Measurements from ENCODE around the gene SLC29A1.
"Not testable (repeated sequence)": the region's sequence is repeated elsewhere in the genome, so short reads cannot be mapped to it uniquely, and the experiment has no call there.

Gene SLC29A1

GRCh38 chr6:44189257-44189656 is 34.1 kb upstream of the SLC29A1 start:
- no peak overlapping the region for H3K4me3 ChIP-seq
- no peaks in the 10 kb centered on the region for H3K36me3 ChIP-seq
- H3K27ac ChIP-seq, result no peak overlapping the region
- TF ChIP-seq Cebpa-rat (IDR thresholded peaks at IDR 0.05), result no peak
- no peaks in the 10 kb centered on the region for H3K9me3 ChIP-seq (replicated peaks in 1 of 11)
- H3K4me2 ChIP-seq, result peak overlapping the region in 3 of 11 experiments; percentile 10 to 45 (median 12); a peak in 4 of 22 replicates
- H3K4me1 ChIP-seq, result peaks cover 0 to 44% (median 12%) of the 10 kb centered on the region in 10 experiments; a peak in 13 of 20 replicates
- no peaks in the 10 kb centered on the region for H4K20me1 ChIP-seq
- H3K27me3 ChIP-seq, result no peaks in the 10 kb centered on the region
- no peak overlapping the region for H3K9ac ChIP-seq

- Histone ChIP-seq H3K4me3 (no peak overlapping the region), H3K27ac (peak overlapping the region in 1 of 11 experiments; percentile 22; a peak in 1 of 22 replicates), H4K20me1 (no peaks in the 10 kb centered on the region), H3K27me3 (no peaks in the 10 kb centered on the region), H3K4me1 (peaks cover 0 to 44% (median 12%) of the 10 kb centered on the region in 10 experiments; a peak in 13 of 20 replicates), H3K9ac (no peak overlapping the region), H3K9me3 (replicated peaks in 1 of 11) (no peaks in the 10 kb centered on the region), H3K4me2 (peak overlapping the region in 2 of 11 experiments; percentile 45 to 50; a peak in 2 of 22 replicates), H3K36me3 (no peaks in the 10 kb centered on the region)
- no peak for TF ChIP-seq Cebpa-rat (IDR thresholded peaks at IDR 0.05)
These were observed 32.7 kb upstream of the SLC29A1 start for GRCh38 chr6:44190715-44191114.

DNA sequence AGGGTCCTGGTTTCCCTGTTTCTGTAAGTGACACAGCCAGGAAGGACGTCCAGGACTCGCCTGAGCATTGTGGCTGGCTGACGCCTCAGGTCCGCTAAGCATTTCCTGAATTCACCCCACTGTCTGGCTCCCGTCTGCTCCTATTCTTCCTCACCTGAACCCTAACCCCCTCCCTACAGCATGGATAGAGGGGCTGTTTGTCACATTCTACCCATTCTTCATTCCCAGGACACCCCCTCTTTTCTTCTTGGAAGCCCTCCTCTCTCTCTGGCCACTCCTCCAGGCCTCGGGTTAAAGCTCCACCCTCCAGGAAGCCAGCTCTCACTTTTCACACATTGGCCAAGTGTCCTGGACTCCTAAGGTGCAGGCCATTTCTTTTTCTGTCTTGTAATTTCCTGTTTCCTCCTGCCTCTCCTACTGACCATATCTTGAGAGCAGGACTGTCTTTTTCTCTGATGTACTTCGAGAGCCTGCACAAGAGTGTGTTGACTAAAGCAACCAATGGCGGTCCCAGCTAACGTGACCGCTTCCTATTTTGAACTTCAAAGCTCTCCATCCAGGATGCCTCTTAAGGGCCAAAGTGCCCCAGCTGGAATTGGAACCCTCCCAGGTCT is 30.9 kb upstream of the SLC29A1 start:
- peak overlapping the region in 9 of 11 experiments; percentile 1 to 23 (median 19); a peak in 12 of 22 replicates for H3K4me2 ChIP-seq
- no peak overlapping the region for H3K27ac ChIP-seq
- peaks cover 0 to 37% (median 6%) of the 10 kb centered on the region in 10 experiments; a peak in 8 of 20 replicates for H3K4me1 ChIP-seq
- no peak overlapping the region for H3K4me3 ChIP-seq
- no peak for TF ChIP-seq Cebpa-rat (IDR thresholded peaks at IDR 0.05)
- H3K27me3 ChIP-seq, result no peaks in the 10 kb centered on the region
- no peaks in the 10 kb centered on the region for H4K20me1 ChIP-seq
- H3K9ac ChIP-seq, result no peak overlapping the region
- H3K36me3 ChIP-seq, result no peaks in the 10 kb centered on the region
- no peaks in the 10 kb centered on the region for H3K9me3 ChIP-seq (replicated peaks in 1 of 11)

DNA sequence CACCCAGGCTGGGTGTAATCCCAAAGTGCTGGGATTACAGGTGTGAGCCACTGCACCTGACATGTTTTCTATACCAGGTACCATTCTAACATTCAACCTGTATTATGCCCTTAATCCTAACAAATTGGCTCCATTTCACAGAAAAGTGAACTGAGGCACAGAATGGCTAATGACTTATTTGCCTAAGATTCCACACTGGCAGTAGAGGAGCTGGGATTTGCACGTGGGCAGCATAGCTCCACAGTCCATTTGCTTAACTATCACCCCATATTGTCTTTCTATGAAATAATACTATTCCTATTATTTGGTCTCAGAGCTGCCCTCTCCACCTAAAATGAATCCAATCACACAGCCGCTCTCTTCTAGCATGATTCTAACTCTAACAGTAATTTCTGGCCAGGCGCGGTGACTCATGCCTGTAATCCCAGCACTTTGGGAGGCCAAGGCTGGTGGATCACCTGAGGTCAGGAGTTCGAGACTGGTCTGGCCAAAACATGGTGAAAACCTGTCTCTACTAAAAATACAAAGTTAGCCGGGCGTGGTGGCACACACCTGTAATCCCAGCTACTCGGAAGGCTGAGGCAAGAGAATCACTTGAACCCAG is 30.0 kb upstream of the SLC29A1 start:
- H3K9me3 ChIP-seq (replicated peaks in 1 of 11), result no peaks in the 10 kb centered on the region

DNA sequence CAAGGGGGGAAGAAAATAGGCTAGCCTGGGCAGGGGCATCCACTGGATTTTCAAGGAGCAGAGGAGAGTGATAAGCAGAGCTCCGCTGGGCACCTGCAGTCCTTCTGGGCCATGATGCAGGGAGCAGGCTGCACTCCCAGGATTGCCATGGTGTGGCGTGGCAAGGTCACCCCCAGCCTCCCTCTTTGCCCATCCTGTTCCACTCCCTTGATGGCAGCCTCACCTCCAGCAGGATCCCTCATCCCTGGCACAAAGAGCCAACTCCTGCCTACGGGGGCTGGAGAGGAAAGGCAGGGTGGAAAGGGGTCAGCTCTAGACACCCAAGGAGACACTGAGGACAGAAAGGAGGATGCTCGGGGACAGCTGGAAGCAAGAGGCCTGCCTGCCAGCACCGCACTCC is 29.1 kb upstream of the SLC29A1 start:
- H3K36me3 ChIP-seq, result no peaks in the 10 kb centered on the region
- no peak overlapping the region for H3K9ac ChIP-seq
- no peak overlapping the region for H3K4me2 ChIP-seq
- peaks cover 0 to 33% (median 6%) of the 10 kb centered on the region in 10 experiments; a peak in 8 of 20 replicates for H3K4me1 ChIP-seq
- TF ChIP-seq Cebpa-rat (IDR thresholded peaks at IDR 0.05), result no peak
- no peak overlapping the region for H3K4me3 ChIP-seq
- no peaks in the 10 kb centered on the region for H4K20me1 ChIP-seq
- H3K9me3 ChIP-seq (replicated peaks in 1 of 11), result no peaks in the 10 kb centered on the region
- H3K27me3 ChIP-seq, result no peaks in the 10 kb centered on the region
- no peak overlapping the region for H3K27ac ChIP-seq

More for the DNA sequence above, 30.0 kb upstream of the SLC29A1 start:
- Histone ChIP-seq H4K20me1 (no peaks in the 10 kb centered on the region), H3K4me3 (no peak overlapping the region), H3K4me2 (no peak overlapping the region), H3K4me1 (peaks cover 0 to 37% (median 6%) of the 10 kb centered on the region in 10 experiments; a peak in 8 of 20 replicates), H3K27ac (no peak overlapping the region), H3K36me3 (no peaks in the 10 kb centered on the region), H3K9ac (no peak overlapping the region), H3K27me3 (no peaks in the 10 kb centered on the region)
- no peak for TF ChIP-seq Cebpa-rat (IDR thresholded peaks at IDR 0.05)

DNA sequence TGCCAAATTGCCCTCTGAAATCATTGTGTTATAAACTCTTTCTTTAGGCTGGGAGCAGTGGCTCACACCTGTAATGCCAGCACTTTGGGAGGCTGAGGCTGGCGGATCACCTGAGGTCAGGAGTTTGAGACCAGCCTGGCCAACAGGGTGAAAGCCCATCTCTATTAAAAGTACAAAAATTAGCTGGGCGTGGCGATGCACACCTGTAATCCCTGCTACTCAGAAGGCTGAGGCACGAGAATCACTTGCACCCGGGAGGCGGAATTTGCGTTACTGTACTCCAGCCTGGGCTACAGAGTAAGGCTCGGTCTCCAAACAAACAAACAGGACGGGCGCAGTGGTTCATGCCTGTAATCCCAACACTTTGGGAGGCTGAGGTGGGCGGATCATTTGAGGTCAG is 27.0 kb upstream of the SLC29A1 start:
- not testable (repeated sequence) for H3K27ac ChIP-seq; H3K9me3 ChIP-seq (replicated peaks in 1 of 11); H3K27me3 ChIP-seq; H3K4me2 ChIP-seq; H3K9ac ChIP-seq; H3K4me3 ChIP-seq; H3K36me3 ChIP-seq; H4K20me1 ChIP-seq
- H3K4me1 ChIP-seq, result peaks cover 12 to 24% (median 18%) of the 10 kb centered on the region in 10 experiments

DNA sequence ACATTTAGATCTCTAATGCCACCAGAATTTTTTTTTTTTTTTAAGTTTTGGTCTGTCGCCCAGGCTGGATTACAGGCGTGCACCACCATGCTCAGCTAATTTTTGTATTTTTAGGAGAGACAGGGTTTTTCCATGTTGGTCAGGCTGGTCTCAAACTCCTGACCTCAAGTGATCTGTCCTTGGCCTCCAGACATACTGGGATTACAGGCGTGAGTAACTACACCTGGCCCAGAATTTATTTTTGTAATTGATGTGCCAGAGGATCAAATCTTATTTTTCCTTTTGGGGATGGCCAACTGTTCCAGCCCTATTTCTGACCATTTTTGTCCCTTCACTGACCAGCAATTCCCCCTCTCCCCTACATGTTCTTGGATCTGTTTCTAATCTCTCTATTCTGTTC is 24.7 kb upstream of the SLC29A1 start:
- Histone ChIP-seq H3K4me1 (peaks cover 5 to 30% (median 20%) of the 10 kb centered on the region in 10 experiments; a peak in 18 of 20 replicates), H3K9me3 (replicated peaks in 1 of 11) (no peaks in the 10 kb centered on the region), H3K9ac (no peak overlapping the region), H3K36me3 (no peaks in the 10 kb centered on the region), H3K27me3 (no peaks in the 10 kb centered on the region; a peak in 1 of 22 replicates), H4K20me1 (no peaks in the 10 kb centered on the region), H3K27ac (no peak overlapping the region), H3K4me2 (no peak overlapping the region), H3K4me3 (no peak overlapping the region)
- no peak for TF ChIP-seq Cebpa-rat (IDR thresholded peaks at IDR 0.05)

GRCh38 chr6:44199883-44200282 is 23.5 kb upstream of the SLC29A1 start:
- peaks cover 5 to 30% (median 20%) of the 10 kb centered on the region in 10 experiments; a peak in 18 of 20 replicates for H3K4me1 ChIP-seq
- H3K36me3 ChIP-seq, result no peaks in the 10 kb centered on the region
- no peak overlapping the region for H3K9ac ChIP-seq
- TF ChIP-seq Cebpa-rat (IDR thresholded peaks at IDR 0.05), result no peak
- H3K9me3 ChIP-seq (replicated peaks in 1 of 11), result no peaks in the 10 kb centered on the region
- H3K27me3 ChIP-seq, result no peaks in the 10 kb centered on the region; a peak in 1 of 22 replicates
- no peak overlapping the region for H3K27ac ChIP-seq
- no peaks in the 10 kb centered on the region for H4K20me1 ChIP-seq
- no peak overlapping the region for H3K4me3 ChIP-seq
- peak overlapping the region in 1 of 11 experiments; percentile 78; a peak in 1 of 22 replicates for H3K4me2 ChIP-seq

DNA sequence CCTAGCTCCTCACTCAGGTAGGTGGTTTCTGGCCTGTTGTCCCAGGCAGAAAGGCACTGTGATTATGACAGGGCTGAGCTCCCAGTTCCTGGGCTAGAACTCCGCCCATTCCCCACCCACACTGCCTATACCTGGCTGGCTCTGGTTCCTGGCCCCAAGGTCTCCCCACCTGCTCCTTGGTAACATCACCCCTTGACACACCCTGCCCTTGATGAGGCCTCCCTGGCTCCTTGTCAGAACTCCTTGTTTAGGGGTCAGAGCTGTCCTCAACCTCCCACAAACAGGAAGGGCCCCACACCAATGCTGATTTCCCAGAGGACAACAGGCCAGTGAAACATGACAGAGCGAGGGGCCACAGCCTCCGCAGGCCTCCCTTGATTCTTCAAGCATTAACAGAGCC is 22.2 kb upstream of the SLC29A1 start:
- H3K4me1 ChIP-seq, result peaks cover 5 to 30% (median 20%) of the 10 kb centered on the region in 10 experiments; a peak in 18 of 20 replicates
- peak overlapping the region in 10 of 11 experiments; percentile 28 to 81 (median 66); a peak in 19 of 22 replicates for H3K4me2 ChIP-seq
- no peaks in the 10 kb centered on the region for H3K36me3 ChIP-seq

More for the DNA sequence above, 22.2 kb upstream of the SLC29A1 start:
- H3K4me3 ChIP-seq, result no peak overlapping the region
- no peak for TF ChIP-seq Cebpa-rat (IDR thresholded peaks at IDR 0.05)
- no peaks in the 10 kb centered on the region for H4K20me1 ChIP-seq
- peak overlapping the region in 2 of 11 experiments; percentile 0 to 4; a peak in 3 of 22 replicates for H3K9ac ChIP-seq
- no peaks in the 10 kb centered on the region for H3K9me3 ChIP-seq (replicated peaks in 1 of 11)
- no peaks in the 10 kb centered on the region; a peak in 1 of 22 replicates for H3K27me3 ChIP-seq
- no peak overlapping the region; a peak in 1 of 22 replicates for H3K27ac ChIP-seq

Measured in BLaER1 treated with 17β-estradiol and CSF1 and Interleukin-3, amounts not matched to agents 10 nM and 100 nM (cell line).